OCI-LY7 (cell line): Measurements from ENCODE around the gene ELP4. TPM values are rescaled to one million over a fixed set of nuclear protein-coding genes. Genes with fewer than 3 reads are reported as not detected.

Source experiments
- BruUV-seq: library from RNA; stranded (reverse); fragments of 400-500 nt; replicated peaks from 2 replicates; lab custom pipeline; 2021; lab: Mats Ljungman, UMichigan
- CTCF ChIA-PET: fragments of 300-600 bp; sonication (Branson Sonifier 250); formaldehyde crosslinking; loops from one replicate; lab custom pipeline; 2022; ENCODE audit warnings: antibody characterized with exemption; ENCODE audit not compliant: unreplicated experiment; lab: Charles Lee
- POLR2A ChIA-PET: fragments of 300-600 bp; sonication (Branson Sonifier 250); formaldehyde crosslinking; loops from one replicate; lab custom pipeline; 2022; ENCODE audit warnings: antibody characterized with exemption; lab: Charles Lee
- DNase-seq: peaks from one replicate; pipeline ENCODE4 v3.0.0-alpha.2; 2015; ENCODE audit warnings: low spot score
- H2AFZ ChIP-seq: fragments of 200-600 bp; sonication (generic), shearing (Covaris generic); 2 replicates; pipeline ENCODE4 v1.6.1; 2014; ENCODE audit warnings: mild to moderate bottlenecking, antibody characterized with exemption, low read length, moderate library complexity
- H3K27ac ChIP-seq: fragments of 200-600 bp; sonication (generic); 2 replicates; pipeline ENCODE4 v1.5.1; 2014; ENCODE audit warnings: mixed run types, low read depth, mild to moderate bottlenecking, moderate library complexity, low read length, inconsistent platforms; ENCODE audit not compliant: poor library complexity, severe bottlenecking
- H3K36me3 ChIP-seq: fragments of 200-600 bp; sonication (generic); 2 replicates; pipeline ENCODE4 v1.6.1; 2014; ENCODE audit warnings: mild to moderate bottlenecking, antibody characterized with exemption, low read length, moderate library complexity, mixed read lengths; ENCODE audit not compliant: insufficient read depth
- H3K4me1 ChIP-seq: fragments of 200-600 bp; sonication (generic); 2 replicates; pipeline ENCODE4 v1.5.1; 2014; ENCODE audit warnings: mild to moderate bottlenecking, low read length; ENCODE audit not compliant: insufficient read depth, poor library complexity, severe bottlenecking
- H3K4me2 ChIP-seq: fragments of 200-600 bp; sonication (generic); 2 replicates; pipeline ENCODE4 v1.6.1; 2014; ENCODE audit warnings: mild to moderate bottlenecking, low read length
- H3K4me3 ChIP-seq: fragments of 200-600 bp; sonication (generic); 2 replicates; pipeline ENCODE4 v1.5.1; 2014; ENCODE audit warnings: mild to moderate bottlenecking, low read depth, low read length; ENCODE audit not compliant: poor library complexity, severe bottlenecking
- H3K79me2 ChIP-seq: fragments of 200-600 bp; sonication (generic); 2 replicates; pipeline ENCODE4 v1.6.1; 2016; ENCODE audit warnings: low read depth, mild to moderate bottlenecking, low read length, moderate library complexity, mixed read lengths; ENCODE audit not compliant: insufficient read depth
- H3K9me2 ChIP-seq: fragments of 200-600 bp; sonication (generic); 2 replicates; pipeline ENCODE4 v1.6.1; 2016; ENCODE audit warnings: mild to moderate bottlenecking, low read length, mixed read lengths; ENCODE audit not compliant: insufficient read depth
- H3K9me3 ChIP-seq: fragments of 200-600 bp; sonication (generic); 2 replicates; pipeline ENCODE4 v1.6.1; 2014; ENCODE audit warnings: mild to moderate bottlenecking, mixed run types, low read length, mixed read lengths
- H4K20me1 ChIP-seq: fragments of 200-600 bp; sonication (generic); 2 replicates; pipeline ENCODE4 v1.6.1; 2014; ENCODE audit warnings: mild to moderate bottlenecking, antibody characterized with exemption, low read length, moderate library complexity, mixed read lengths; ENCODE audit not compliant: insufficient read depth
- CTCF ChIP-seq: fragments of 200-600 bp; sonication (generic); conservative IDR thresholded peaks from 2 replicates; pipeline ENCODE4 v1.5.1; 2014; ENCODE audit warnings: mild to moderate bottlenecking, antibody characterized with exemption, low read length, moderate library complexity, mixed read lengths
- EZH2phosphoT487 ChIP-seq: fragments of 200-600 bp; sonication (generic); IDR thresholded peaks from 2 replicates; pipeline ENCODE4 v1.6.1; 2018; ENCODE audit warnings: low read depth, borderline replicate concordance, mild to moderate bottlenecking, mixed run types, antibody characterized with exemption, low read length, moderate library complexity, mixed read lengths
- intact Hi-C: fragments of 100-400 bp; cut with micrococcal nuclease; formaldehyde crosslinking; loops from one replicate; pipeline ENCODE4 v1.10.0; 2022; ENCODE audit not compliant: unreplicated experiment
- total RNA-seq, 2 experiments: library from RNA; depleted of rRNA in 1 of 2; stranded (reverse); fragments of >200 nt in 1 of 2; shearing (Covaris generic) in 1 of 2; gene quantifications; 2 replicates each; pipeline ENCODE4 v1.2.3, GENCODE V29; 2014 to 2022

Gene ELP4
- total RNA-seq, 2 experiments from 2014 or later = 27.6 to 32.7 TPM

- TF ChIP-seq CTCF = no peak
- TF ChIP-seq EZH2phosphoT487 = no peak
- Histone ChIP-seq H2AFZ (no peak overlapping the region), H3K9me2 (no peaks in the 10 kb centered on the region), H3K9me3 (no peaks in the 10 kb centered on the region), H3K36me3 (no peaks in the 10 kb centered on the region), H3K4me2 (no peak overlapping the region), H3K4me1 (no peaks in the 10 kb centered on the region), H3K79me2 (no peaks in the 10 kb centered on the region), H3K4me3 (no peak overlapping the region), H4K20me1 (no peaks in the 10 kb centered on the region), H3K27ac (no peak overlapping the region)
- ChIA-PET CTCF (no interaction called here), POLR2A (no interaction called here)
- no TSS peak for BruUV-seq
- no peak for DNase-seq
- intact Hi-C loops = no loop called here
Observed at GRCh38 chr11:31687861-31688260, 178.3 kb downstream of the ELP4 start.

GRCh38 chr11:31689559-31689958 lies 180.0 kb downstream of the ELP4 start:
- no TSS peak for BruUV-seq

More at GRCh38 chr11:31689559-31689958, 180.0 kb downstream of the ELP4 start:
- Histone ChIP-seq H3K36me3 (no peaks in the 10 kb centered on the region), H3K9me3 (no peaks in the 10 kb centered on the region), H2AFZ (no peak overlapping the region), H3K4me3 (no peak overlapping the region), H3K27ac (no peak overlapping the region), H3K79me2 (no peaks in the 10 kb centered on the region), H3K4me1 (no peaks in the 10 kb centered on the region), H3K9me2 (no peaks in the 10 kb centered on the region), H4K20me1 (no peaks in the 10 kb centered on the region), H3K4me2 (no peak overlapping the region)
- TF ChIP-seq EZH2phosphoT487 (no peak), CTCF (no peak)
- ChIA-PET CTCF (no interaction called here), POLR2A (interaction anchor here (1.6 kb wide), 1 partner anchor 28 kb away, joined by 3 read pairs; no protein-coding TSS in a partner anchor)
- intact Hi-C loops = no loop called here
- no peak for DNase-seq
